GM18499 (cell line): ENCODE measurements around the gene ZBTB46.

Experiments
- ATAC-seq: cut with Tn5 transposase; IDR thresholded peaks from one replicate; pipeline ENCODE4 v1.9.1; 2021; ENCODE audit warnings: moderate number of reproducible peaks; ENCODE audit not compliant: insufficient read depth, unreplicated experiment

Gene ZBTB46

DNA sequence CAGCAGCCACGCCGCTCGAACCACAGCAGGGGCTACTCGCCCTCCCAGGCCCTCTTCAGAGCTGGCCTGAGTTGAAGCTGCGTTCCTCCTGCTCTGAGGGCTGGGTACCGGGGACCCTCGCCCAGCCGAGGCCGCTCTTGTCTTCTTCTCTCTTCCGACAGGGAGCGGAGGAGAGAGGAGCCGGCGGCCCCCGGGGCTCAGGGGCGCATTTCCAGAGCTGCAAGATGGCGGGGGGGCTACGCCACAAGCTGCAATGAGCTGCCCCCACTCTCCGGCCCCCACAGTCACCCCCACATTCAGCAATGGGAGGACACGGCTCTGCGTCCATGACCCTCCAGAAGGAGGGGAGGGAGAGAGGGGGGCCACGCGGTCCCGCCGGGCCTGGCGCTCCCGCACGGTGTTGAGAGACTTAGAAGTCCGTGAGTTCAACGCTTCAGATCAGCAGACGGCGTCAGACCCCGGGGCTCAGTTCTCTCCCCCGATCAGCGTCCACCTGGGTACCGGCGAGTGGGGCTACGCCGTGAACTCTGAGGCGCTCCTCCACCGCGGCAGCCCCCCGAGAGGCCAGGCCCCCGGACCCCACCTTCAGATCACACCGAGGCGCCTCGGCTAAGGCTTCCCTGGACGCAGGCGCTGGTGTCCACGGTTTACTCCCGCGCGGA lies 59.9 kb downstream of the ZBTB46 start:
- no peak for ATAC-seq

DNA sequence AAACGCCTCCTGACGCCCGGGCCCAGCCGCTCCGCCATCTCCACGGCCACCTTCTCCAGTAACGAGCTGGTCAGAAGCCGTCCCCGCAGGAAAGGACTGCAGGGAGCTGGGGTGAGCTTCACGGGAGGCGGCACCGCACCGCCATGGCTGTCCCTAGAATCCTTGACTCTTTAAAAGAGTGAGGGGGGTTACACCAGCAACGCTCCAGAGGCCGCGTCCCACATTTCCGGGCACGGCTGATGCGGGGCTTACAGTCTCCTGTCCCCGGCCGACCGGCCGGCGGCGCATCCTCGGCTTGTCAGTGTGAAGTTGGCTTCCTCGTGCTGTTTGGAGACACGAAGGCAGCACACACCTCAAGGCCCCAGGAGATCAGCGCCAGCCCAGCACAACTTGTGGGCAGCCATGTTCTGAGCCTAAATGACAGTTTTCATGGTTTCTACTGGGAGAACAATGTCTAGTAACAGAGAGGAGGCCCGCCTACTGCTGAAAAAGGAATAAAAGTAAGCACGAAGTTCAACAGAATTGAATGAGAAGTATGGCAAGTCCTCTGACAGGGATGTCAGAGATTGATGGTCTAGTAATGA lies 61.1 kb downstream of the ZBTB46 start:
- no peak for ATAC-seq

DNA sequence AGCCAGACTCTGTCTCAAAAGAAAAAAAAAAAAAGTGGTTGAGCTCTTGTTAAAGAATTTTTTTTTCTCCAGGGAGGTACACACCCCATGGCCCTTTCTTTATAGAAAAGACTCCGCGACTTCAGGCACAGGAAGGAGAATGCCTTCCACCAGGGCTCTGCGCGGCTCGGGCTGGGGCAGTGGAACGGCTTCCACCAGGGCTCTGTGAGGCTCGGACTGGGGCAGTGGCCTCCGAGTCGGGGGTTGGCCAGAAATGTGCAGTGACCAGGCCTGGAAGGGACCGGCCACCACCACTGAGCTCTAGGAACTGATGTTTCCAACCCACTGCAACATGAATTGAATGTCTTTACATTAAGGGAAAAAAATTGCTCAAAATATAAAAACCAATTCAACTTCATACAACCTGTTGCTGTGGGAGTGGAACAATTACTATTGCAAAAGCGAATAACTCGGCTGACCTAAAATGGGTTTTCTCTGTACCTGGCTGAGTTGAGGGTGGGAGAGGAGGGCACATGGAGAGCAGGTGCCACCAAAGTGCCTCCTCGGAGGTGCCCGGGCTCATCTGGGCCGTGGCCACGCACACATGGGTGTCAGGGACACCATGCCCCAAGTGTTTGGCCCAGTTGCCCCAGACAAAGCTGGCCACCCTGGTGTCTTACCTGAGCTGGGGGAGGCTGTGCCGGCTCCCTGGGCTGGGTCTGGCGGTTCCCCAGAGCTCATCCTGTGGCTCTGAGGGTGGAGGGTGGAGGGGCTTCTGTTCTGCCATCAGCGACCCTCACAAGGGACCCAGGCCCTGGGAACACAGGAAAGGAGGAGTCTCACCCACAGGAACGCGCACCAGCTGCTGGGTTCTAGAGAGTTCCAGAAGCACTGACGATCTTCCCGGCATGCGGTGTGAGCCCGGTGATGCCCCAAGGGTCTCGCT lies 62.2 kb downstream of the ZBTB46 start:
- ATAC-seq = no peak

DNA sequence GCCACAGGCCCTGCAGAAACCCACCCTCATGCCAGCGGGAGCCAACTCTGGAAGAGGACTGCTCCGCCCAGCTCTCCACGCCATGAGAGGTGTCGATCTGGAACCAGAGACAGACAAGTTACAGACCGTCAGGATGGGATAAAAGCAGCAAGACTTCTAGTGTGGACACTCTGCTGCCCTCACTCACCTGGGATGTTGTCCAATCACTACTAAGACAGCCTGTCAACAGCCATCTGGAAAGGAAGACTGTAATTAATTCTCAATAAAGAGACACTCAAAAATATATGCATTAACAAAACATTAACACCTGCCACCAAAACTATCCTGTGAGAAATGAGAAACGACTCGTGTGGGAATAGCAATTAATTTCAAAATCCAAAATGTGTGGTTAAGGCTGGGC lies 63.2 kb downstream of the ZBTB46 start:
- no peak for ATAC-seq

DNA sequence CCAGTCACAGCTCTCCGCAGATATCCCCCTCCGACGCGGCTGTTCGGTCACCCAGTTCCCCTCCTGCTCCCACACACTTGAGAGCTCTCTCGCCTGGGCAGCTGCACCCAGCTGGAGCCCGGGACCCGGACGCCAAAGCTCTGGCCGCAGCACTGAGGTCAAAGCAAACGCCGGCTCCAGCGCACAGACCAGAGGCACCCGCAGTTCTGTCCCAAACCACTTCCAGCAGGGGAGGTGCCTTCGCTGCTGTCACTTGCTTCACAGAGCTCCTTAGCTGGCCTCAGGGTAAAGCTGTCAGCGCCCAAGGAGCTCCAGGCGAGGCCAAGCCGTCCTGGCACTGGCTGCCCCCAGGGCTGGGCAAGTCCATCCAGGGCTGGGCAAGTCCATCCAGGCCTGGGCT lies 63.6 kb downstream of the ZBTB46 start:
- ATAC-seq = no peak

DNA sequence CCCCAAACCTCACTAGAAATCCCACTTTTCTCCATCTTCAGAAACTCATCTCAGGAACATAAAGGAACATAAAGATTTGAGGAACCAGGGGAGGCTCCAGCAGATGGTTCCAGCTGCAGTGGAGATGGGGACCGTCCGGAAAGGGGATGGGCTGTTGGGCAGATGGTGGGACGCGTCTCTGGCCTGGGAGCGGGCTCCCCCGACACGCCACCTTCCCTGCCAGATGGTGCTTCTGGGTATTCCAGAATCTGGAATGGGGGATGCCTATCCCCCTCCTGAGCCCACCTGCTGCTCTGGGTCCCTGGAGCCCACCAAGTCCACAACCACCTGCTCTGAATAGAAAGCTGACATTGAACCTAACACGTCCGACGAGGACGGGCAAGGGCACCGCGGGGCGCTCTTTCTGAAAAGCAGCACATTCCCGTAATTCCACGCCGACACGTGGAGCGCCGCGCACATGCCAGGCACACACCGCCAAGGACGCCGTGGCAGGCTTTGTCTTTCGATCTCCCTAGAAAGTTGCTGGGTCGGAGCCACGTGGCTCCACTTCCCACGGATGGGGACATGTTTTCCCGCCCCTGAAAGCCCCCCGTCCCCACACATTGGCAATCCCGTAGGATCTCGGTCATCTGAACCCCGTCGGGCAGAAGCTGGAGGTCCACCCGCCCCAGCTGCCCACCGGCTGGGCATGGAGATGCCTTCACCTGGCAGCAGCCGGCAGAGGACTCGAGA lies 64.2 kb downstream of the ZBTB46 start:
- no peak for ATAC-seq

DNA sequence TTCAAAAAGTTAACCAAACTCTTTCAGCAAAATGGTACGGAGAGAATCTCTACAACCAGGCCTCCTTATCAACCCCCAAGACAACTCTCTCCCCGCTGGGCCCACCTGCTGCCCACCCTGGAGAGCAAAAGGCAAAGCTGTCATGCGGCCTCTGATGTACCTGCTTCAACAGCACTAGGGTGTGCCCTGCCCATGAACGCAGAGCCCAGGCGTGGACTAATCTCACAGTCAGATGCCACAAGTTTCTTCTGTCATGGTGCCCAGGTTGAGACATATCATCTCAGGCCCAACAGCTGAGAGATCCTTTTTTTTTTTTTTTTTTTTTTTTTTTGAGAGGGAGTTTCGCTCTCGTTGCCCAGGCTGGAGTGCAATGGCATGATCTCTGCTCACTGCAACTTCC lies 65.2 kb downstream of the ZBTB46 start:
- ATAC-seq = no peak

DNA sequence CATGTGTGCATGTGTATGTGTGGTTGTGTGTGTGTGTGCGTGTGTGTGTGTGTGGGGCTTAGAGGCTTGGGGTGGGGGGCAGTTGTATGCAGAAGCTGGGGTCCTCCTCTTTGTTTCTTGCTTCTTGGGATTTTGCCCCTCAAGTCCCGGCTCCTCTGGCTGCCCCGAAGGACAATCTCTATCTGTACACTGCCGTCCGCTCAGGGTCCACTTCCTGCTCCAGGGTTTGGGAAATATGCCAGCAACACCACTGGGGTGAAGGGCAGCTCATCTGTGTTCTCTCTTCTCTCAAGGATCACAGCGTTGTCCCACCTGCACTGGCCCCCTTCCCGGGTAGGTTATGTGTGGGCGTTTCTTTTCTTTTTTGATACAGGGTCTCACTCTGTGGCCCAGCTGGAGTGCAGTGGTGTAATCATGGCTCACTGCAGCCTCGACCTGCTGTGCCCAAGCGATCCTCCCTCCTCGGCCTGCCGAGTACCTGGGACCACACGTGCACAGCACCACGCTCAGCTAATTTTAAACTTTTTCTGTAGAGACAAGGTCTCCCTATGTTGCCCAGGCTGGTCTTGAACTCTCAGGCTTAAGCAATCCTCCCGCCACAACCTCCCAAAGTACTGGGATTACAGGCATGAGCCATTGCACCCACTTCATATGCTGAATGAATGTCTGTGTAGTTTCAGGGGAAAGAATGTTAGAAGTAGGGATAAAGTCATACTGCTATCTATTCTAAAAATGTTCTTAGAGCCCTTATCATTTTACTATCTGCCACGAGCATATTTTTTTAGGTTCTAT lies 65.8 kb downstream of the ZBTB46 start:
- ATAC-seq = no peak

DNA sequence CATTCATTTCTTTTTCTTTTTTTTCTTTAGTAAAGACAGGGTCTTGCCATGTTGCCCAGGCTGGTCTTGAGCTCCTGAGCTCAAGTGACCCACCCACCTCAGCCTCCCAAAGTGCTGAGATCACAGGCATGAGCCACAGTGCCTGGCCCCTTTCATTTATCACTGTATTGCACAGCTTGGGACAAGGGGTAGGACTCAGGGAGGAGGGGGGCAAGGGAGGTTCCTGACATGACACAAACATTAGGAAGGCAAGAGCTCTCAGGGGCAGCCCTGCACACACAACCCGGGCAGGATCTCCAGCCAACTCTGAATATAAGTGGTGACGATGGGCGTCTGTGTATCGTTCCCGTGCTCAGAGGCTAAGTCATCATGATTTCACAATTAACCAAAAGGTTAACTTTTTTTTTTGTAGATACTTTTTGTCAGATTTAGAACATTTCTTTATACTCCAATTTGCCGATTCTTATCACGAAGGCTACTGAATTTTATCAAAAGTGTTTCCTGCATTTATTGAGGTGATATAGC lies 71.6 kb downstream of the ZBTB46 start:
- ATAC-seq = no peak

DNA sequence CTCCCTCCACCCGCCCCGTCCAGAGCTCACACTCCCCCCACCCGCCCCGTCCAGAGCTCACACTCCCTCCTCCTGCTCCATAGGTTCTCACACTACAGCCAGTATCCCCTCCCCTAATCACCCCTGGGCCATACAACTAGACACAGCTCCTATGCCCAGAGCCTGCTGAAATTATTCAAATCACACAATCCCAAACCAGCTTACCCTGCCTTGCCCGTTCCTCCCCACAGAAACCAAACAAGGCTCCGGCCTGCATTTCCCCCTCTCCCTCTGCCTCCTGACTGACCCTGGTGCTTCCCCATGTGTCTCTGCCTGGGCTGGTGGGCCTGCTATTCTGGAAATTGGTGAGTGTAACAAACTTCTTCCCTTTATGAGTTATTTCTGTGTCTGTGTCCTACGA lies 72.9 kb downstream of the ZBTB46 start:
- no peak for ATAC-seq

DNA sequence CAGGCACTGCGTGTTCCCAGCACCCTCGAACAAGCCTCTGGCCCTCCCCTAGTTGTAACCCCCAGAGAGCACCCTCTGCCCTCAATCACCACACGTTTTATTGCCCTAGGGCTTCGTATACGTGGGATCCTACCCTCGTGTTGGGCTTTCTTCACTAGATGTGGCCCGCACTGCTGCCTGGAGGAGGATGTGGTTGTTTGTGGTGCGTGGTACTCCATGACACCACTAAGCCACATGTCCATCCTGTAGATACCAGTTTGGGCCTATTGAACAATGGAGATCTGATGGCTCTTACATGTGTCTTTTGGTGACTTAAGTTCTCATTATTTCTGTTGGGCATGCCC lies 74.4 kb downstream of the ZBTB46 start:
- ATAC-seq = no peak

DNA sequence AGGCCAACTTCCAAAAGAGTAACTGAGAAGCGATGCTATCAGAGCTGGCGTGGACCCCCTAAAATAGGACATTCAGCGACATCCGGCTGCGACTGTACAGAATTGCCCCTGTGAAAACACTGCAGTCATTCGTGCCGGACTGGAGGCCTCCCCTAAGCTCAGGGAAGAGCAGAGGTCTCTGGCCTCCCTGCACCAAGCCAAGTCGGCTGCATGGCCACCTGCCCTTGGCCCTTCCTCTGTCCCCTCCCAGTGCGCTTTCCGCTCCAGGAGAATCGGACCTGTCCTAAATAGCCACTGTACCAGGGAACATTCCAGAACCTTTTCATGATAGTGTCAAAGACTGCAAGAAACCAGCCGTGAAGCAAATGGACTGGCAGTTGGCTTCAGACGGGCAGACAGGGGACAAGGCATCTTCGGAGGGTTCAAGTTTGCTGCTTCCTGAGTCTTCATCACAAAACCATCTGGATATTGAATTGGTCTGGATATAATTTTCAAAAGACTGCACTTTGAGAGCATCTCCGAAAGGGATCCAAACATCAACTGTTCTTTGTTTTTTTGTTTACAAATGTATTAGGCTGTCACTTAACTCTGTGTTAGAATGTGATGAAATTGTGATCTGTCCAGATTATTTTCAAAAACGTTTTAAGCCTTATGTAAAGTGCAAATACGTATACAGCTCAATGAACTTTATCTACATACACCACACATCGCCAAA lies 75.0 kb downstream of the ZBTB46 start:
- no peak for ATAC-seq

DNA sequence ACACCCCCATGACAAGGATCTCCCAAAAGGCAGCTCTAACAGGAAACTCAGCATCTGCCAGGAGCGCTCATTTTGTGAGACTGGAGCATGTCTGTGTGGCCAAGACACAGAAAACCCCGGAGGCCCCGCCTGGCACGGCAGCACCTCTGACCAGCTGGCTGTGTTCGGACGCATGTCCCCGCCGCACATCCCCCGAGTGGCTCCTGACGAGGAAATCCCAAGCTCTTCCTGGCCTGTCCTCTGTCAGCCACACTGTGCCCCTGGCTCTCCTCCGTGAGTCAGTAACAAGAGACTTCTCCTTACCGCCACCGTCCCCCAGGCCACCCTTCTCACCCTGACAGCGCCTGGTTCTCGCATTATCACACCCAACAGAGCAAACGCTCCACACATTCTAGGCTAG lies 77.1 kb downstream of the ZBTB46 start:
- no peak for ATAC-seq

DNA sequence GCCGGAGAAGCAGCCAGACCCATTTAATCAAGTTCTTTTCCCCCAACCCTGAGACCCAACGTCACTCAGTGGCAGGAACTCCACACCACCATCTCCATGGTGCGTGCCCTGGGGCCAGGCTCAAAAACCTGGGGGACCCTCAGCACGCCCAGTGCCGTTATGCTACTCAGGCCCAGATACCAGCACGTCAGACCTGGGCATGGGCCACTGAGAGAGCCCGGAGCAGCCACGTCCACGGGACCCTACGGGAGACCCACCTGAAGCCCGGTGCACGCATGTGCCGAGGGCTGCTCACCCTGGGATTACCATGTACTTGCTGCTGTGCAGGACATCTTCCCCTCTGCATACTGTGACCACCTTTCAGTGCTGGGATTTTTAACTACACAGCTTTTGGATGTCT lies 77.7 kb downstream of the ZBTB46 start:
- no peak for ATAC-seq

DNA sequence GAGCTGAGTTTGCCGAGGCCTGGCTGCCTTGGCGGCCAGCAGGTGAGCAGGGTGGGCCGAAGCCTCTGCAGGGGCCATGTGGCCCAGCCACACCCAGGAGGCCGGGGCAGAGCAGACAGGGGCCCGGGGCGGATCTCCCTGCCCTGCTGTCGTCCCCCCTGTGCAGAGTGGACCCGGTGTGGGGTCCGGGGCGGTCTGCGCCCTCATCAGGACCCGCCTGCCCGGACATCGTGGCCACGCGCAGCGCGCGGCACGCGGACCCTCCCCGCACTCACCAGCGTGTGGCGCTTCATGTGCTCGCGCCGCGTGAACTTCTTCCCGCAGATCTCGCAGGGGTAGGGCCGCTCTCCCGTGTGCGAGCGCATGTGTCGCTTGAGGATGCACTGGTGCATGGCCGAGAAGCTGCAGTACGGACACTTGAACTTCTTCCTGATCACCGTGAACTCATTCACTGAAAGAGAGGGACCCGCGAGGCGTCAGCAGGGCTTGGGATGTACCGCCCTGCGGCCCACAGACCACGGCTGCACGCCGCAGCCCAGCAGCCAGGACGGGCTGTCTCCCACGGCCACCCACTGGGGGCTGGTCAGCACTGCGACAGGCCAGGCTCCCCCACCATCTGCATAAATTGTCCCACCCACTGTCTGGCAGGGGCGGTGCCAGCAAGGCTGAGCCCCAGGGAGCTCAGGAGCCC lies 78.5 kb downstream of the ZBTB46 start:
- no peak for ATAC-seq

DNA sequence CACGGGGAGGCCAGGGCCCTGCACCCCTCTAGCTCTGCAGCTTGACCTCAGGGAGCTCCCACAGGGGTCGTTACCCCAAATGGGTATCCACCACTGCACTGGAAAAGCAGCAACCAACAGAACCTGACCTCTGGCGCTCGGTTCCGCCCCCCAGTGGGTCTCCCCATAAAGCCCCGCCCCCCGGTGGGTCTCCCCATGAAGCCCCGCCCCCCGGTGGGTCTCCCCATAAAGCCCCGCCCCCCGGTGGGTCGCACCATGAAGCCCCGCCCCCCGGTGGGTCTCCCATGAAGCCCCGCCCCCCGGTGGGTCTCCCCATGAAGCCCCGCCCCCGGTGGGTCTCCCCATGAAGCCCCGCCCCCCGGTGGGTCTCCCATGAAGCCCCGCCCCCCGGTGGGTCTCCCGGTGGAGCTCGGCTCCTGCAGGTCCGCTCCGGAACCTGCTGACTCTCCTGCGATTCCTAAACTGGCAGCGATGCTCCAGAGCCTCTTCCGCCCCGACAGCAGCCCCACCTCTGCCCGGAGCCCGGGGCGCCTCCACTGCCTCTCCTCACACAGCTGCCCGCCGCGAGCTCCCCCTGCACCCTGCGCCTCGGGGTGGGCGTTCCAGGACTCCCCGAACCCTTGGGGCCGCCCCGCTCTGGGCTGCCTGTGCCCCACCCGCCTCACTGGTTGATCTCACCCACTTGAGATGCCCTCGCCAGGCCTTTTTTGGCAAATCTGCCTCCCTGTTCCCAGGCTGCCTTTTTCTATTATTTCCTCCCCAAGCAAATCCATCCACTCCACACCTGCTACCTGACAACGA lies 79.4 kb downstream of the ZBTB46 start:
- ATAC-seq = no peak

DNA sequence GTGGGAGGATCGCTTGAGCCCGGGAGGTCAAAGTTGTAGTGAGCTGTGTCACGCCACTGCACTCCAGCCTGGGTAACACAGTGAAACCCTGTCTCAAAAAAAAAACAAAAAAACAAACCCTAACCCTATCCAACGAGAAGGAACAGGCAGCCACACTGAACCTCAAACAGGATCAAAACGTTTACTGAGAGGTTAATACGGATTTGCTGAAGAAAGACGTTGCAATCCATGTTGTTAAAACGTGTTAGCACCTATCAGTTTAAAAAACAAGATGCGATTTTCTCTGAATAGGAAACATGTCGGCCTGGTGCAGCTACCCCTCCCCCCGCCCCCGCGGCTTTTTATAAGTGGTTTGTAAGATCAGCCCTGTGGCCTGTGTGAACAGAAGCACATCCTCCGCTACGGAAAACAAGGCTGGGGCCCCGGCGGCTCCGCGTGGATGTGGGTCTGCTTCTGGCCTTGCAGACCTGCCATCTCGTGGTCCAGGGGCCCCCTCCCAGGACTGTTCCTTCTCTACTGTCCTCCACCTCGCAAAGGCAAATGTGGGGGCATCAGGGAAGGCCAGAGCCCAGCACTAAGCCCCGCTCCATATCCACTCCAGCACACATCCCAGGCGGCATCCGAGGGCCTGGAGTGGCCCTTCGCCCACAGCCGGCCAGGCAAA lies 80.1 kb downstream of the ZBTB46 start:
- ATAC-seq = no peak
